IPS-15b (cell line): Measurements from ENCODE around the gene DUSP22.

Experiments used
- H3K27me3 ChIP-seq: one replicate; pipeline ENCODE4 v1.6.1; 2013; ENCODE audit warnings: low read length; ENCODE audit not compliant: control insufficient read depth, insufficient read depth
- H3K36me3 ChIP-seq: one replicate; pipeline ENCODE4 v1.6.1; 2013; ENCODE audit warnings: low read length; ENCODE audit not compliant: control insufficient read depth, insufficient read depth
- H3K4me1 ChIP-seq: one replicate; pipeline ENCODE4 v1.6.1; 2013; ENCODE audit warnings: mild to moderate bottlenecking, low read length; ENCODE audit not compliant: control insufficient read depth, insufficient read depth
- H3K4me3 ChIP-seq: one replicate; pipeline ENCODE4 v1.5.1; 2013; ENCODE audit warnings: low read depth, low read length
- H3K9ac ChIP-seq: one replicate; pipeline ENCODE4 v1.6.1; 2013; ENCODE audit warnings: low read depth, mild to moderate bottlenecking, low read length
- H3K9me3 ChIP-seq: one replicate; pipeline ENCODE4 v1.6.1; 2013; ENCODE audit warnings: mild to moderate bottlenecking, low read length; ENCODE audit not compliant: control insufficient read depth, insufficient read depth

Gene DUSP22

GRCh38 chr6:257031-257725 is 35.1 kb upstream of the DUSP22 start:
- Histone ChIP-seq H3K9me3 (no peaks in the 10 kb centered on the region), H3K4me3 (no peak overlapping the region), H3K4me1 (no peaks in the 10 kb centered on the region), H3K27me3 (no peaks in the 10 kb centered on the region), H3K36me3 (no peaks in the 10 kb centered on the region), H3K9ac (no peak overlapping the region)

DNA sequence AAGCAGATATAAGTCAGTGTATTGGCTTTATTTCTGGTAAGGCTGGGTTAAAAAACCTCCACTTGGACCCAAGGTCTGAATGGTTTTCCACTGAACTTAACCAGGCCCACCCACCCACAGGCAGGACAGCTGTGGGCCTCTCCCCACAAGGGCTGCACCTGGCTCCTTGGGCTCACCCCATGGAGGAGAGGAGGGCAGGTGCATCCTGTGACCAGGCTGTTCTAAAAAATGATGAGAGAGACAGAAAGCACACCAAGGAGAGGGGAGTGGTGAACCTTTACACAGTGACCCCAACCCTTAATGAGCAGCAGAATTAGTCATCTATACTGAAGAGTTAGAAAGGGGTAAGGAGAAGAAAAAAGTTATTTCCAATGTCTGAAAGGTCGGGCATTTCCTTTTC is 34.5 kb upstream of the DUSP22 start:
- H3K4me3 ChIP-seq: no peak overlapping the region
- no peaks in the 10 kb centered on the region for H3K9me3 ChIP-seq
- H3K27me3 ChIP-seq: no peaks in the 10 kb centered on the region
- H3K9ac ChIP-seq: no peak overlapping the region
- H3K36me3 ChIP-seq: no peaks in the 10 kb centered on the region
- H3K4me1 ChIP-seq: no peaks in the 10 kb centered on the region

DNA sequence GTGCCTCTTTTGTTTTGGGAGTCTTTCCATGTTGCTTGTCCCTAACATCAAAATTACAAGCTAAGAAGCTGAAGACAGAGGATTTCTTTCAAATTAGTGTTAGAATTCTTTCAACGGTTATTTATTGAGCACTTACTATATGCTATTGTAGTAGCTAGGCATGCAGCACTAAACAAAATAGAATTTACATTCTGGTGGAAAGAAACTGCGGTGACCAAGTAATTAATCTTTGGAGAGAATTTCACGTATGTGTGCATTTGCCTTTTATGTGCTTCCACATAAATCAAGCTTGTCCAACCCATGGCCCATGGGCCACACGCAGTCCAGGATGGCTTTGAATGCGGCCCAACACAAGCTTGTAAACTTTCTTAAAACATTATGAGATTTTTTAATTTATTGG is 33.0 kb upstream of the DUSP22 start:
- Histone ChIP-seq H3K27me3 (no peaks in the 10 kb centered on the region), H3K9me3 (peaks cover 2% of the 10 kb centered on the region), H3K4me3 (no peak overlapping the region), H3K9ac (no peak overlapping the region), H3K36me3 (no peaks in the 10 kb centered on the region), H3K4me1 (no peaks in the 10 kb centered on the region)

- no peak overlapping the region for H3K4me3 ChIP-seq
- no peaks in the 10 kb centered on the region for H3K4me1 ChIP-seq
- no peak overlapping the region for H3K9ac ChIP-seq
- H3K36me3 ChIP-seq: no peaks in the 10 kb centered on the region
- H3K9me3 ChIP-seq: peaks cover 2% of the 10 kb centered on the region
- H3K27me3 ChIP-seq: no peaks in the 10 kb centered on the region
Observed at GRCh38 chr6:259901-260508, 32.3 kb upstream of the DUSP22 start.

GRCh38 chr6:264626-265025 is 27.7 kb upstream of the DUSP22 start:
- no peak overlapping the region for H3K4me3 ChIP-seq
- peaks cover 2% of the 10 kb centered on the region for H3K9me3 ChIP-seq
- H3K4me1 ChIP-seq: no peaks in the 10 kb centered on the region
- no peak overlapping the region for H3K9ac ChIP-seq
- no peaks in the 10 kb centered on the region for H3K36me3 ChIP-seq
- no peaks in the 10 kb centered on the region for H3K27me3 ChIP-seq

GRCh38 chr6:268394-268935 is 23.8 kb upstream of the DUSP22 start:
- H3K27me3 ChIP-seq: no peaks in the 10 kb centered on the region
- no peaks in the 10 kb centered on the region for H3K9me3 ChIP-seq
- H3K9ac ChIP-seq: no peak overlapping the region
- H3K36me3 ChIP-seq: no peaks in the 10 kb centered on the region
- H3K4me3 ChIP-seq: no peak overlapping the region
- no peaks in the 10 kb centered on the region for H3K4me1 ChIP-seq

- no peak overlapping the region for H3K9ac ChIP-seq
- no peaks in the 10 kb centered on the region for H3K4me1 ChIP-seq
- H3K4me3 ChIP-seq: no peak overlapping the region
- no peaks in the 10 kb centered on the region for H3K27me3 ChIP-seq
- no peaks in the 10 kb centered on the region for H3K9me3 ChIP-seq
- H3K36me3 ChIP-seq: no peaks in the 10 kb centered on the region
Observed at GRCh38 chr6:273551-274058, 18.7 kb upstream of the DUSP22 start.

DNA sequence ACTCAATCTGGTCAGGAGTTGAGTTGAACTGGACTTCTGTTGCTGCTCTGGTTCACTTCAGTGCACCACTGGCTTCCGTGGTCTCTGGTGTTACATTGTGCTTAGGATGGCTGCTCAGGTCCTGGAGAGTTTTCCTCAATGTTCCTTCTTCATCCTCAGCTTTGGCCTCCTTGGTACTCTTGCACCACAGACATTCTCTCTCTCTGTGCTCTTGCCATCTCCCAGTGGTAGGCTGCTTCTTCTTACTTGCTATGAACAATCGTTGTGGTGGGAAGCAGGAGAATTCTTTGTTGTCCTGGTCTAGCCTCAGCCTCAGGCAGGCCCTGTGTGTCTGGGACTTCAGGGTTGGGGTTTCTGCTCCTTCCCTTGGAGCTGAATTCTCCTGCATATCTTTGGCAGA is 14.5 kb upstream of the DUSP22 start:
- Histone ChIP-seq H3K9me3 (peaks cover 3% of the 10 kb centered on the region), H3K4me1 (no peaks in the 10 kb centered on the region), H3K27me3 (no peaks in the 10 kb centered on the region), H3K9ac (no peak overlapping the region), H3K36me3 (no peaks in the 10 kb centered on the region), H3K4me3 (no peak overlapping the region)

- peaks cover 3% of the 10 kb centered on the region for H3K9me3 ChIP-seq
Observed at GRCh38 chr6:278494-278893, 13.8 kb upstream of the DUSP22 start.

GRCh38 chr6:279341-280029 is 12.8 kb upstream of the DUSP22 start:
- Histone ChIP-seq H3K36me3 (no peaks in the 10 kb centered on the region), H3K9me3 (peaks cover 3% of the 10 kb centered on the region), H3K27me3 (no peaks in the 10 kb centered on the region), H3K4me1 (no peaks in the 10 kb centered on the region), H3K9ac (no peak overlapping the region), H3K4me3 (no peak overlapping the region)

More at GRCh38 chr6:278494-278893, 13.8 kb upstream of the DUSP22 start:
- Histone ChIP-seq H3K4me3 (no peak overlapping the region), H3K36me3 (no peaks in the 10 kb centered on the region), H3K4me1 (no peaks in the 10 kb centered on the region), H3K9ac (no peak overlapping the region), H3K27me3 (no peaks in the 10 kb centered on the region)

GRCh38 chr6:280775-281468 is 11.4 kb upstream of the DUSP22 start:
- Histone ChIP-seq H3K9me3 (peaks cover 3% of the 10 kb centered on the region), H3K4me3 (no peak overlapping the region), H3K9ac (no peak overlapping the region), H3K27me3 (no peaks in the 10 kb centered on the region), H3K4me1 (no peaks in the 10 kb centered on the region), H3K36me3 (no peaks in the 10 kb centered on the region)
